Fibroblast of peridontal ligament (primary cell): ENCODE results near the gene URI1.
"Not testable (repeated sequence)": the region's sequence is repeated elsewhere in the genome, so short reads cannot be mapped to it uniquely, and the experiment has no call there.

Experiments used
- DNase-seq: peaks from one replicate; pipeline ENCODE4 v3.0.0-alpha.2; 2010; ENCODE audit errors: extremely low read depth

URI1 gene

GRCh38 chr19:30024091-30024490 lies 82.1 kb downstream of the URI1 start:
- DNase-seq: no peak

GRCh38 chr19:30026933-30027332 lies 84.9 kb downstream of the URI1 start:
- DNase-seq: no peak

- no peak for DNase-seq
Observed at GRCh38 chr19:30028118-30028991, 86.3 kb downstream of the URI1 start.

- DNase-seq: no peak
Observed at GRCh38 chr19:30028992-30029343, 86.9 kb downstream of the URI1 start.

GRCh38 chr19:30029721-30030510 lies 87.9 kb downstream of the URI1 start:
- peak; percentile 53 for DNase-seq

GRCh38 chr19:30034321-30034720 lies 92.3 kb downstream of the URI1 start:
- DNase-seq: no peak

- peak; percentile 20 for DNase-seq
Observed at GRCh38 chr19:30036154-30037129, 94.4 kb downstream of the URI1 start.

- DNase-seq: no peak
Observed at GRCh38 chr19:30037835-30038234, 95.8 kb downstream of the URI1 start.

GRCh38 chr19:30041931-30042330 lies 99.9 kb downstream of the URI1 start:
- DNase-seq: not testable (repeated sequence)

GRCh38 chr19:30043008-30043407 lies 101.0 kb downstream of the URI1 start:
- not testable (repeated sequence) for DNase-seq

GRCh38 chr19:30044273-30045248 lies 102.5 kb downstream of the URI1 start:
- no peak for DNase-seq

GRCh38 chr19:30046522-30046921 lies 104.5 kb downstream of the URI1 start:
- no peak for DNase-seq

- DNase-seq: no peak
Observed at GRCh38 chr19:30047432-30047831, 105.4 kb downstream of the URI1 start.

GRCh38 chr19:30049226-30049625 lies 107.2 kb downstream of the URI1 start:
- no peak for DNase-seq

GRCh38 chr19:30049846-30050667 lies 108.0 kb downstream of the URI1 start:
- no peak for DNase-seq

- DNase-seq: no peak
Observed at GRCh38 chr19:30052122-30053075, 110.4 kb downstream of the URI1 start.

- DNase-seq: no peak
Observed at GRCh38 chr19:30053558-30053957, 111.5 kb downstream of the URI1 start.

- DNase-seq: no peak
Observed at GRCh38 chr19:30054210-30054609, 112.2 kb downstream of the URI1 start.

GRCh38 chr19:30056580-30056979 lies 114.5 kb downstream of the URI1 start:
- no peak for DNase-seq
